ENCODE results near the gene GADD45B. TPM values are rescaled to one million over a fixed set of nuclear protein-coding genes. Genes with fewer than 3 reads are reported as not detected.

The GADD45B gene
- total RNA-seq, 1 experiment from 2014 or later = 37.9 TPM

DNA sequence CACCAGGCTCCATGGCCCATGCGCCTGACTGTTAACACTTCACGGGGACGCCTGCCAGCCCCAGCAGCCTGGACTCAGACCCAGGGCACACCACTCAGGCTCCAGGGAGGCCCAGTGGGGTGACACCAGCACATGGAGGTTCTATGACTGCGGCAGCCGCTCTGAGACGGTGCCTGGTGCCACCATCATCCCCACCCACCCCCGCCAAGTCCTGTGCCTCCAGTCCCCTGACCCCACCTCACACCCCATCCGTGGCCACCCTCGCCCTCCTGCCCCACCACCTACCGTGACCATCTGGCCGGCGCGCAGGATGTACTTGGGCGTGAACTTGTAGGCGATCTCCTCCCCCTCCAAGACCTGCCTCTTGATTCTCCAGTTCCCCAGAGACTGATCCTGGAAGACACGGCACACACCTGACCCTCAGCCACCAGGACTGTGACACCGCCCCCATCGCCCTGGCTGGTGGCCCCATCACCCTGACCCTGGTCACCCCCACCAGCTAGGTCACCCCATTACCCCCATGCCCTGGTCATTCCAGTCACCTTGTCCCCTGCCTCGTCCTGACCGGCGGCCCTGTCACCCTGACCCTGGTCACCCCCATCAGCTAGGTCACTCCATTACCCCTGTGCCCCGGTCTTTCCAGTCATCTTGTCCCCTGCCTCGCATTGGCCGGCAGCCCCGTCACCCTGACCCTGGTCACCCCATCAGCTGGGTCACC lies 43.6 kb upstream of the GADD45B start (continued):
- TF ChIP-seq RAD21 (IDR thresholded peaks at IDR 0.05; ENCODE audit: low read depth) (no peak), SRF (IDR thresholded peaks at IDR 0.05; ENCODE audit: low read depth) (no peak), SP1 (IDR thresholded peaks at IDR 0.05; ENCODE audit: low read depth) (no peak), ELF1 (IDR thresholded peaks at IDR 0.05; ENCODE audit: borderline replicate concordance, low read depth) (no peak)
- TF ChIP-seq, protein P1, sequence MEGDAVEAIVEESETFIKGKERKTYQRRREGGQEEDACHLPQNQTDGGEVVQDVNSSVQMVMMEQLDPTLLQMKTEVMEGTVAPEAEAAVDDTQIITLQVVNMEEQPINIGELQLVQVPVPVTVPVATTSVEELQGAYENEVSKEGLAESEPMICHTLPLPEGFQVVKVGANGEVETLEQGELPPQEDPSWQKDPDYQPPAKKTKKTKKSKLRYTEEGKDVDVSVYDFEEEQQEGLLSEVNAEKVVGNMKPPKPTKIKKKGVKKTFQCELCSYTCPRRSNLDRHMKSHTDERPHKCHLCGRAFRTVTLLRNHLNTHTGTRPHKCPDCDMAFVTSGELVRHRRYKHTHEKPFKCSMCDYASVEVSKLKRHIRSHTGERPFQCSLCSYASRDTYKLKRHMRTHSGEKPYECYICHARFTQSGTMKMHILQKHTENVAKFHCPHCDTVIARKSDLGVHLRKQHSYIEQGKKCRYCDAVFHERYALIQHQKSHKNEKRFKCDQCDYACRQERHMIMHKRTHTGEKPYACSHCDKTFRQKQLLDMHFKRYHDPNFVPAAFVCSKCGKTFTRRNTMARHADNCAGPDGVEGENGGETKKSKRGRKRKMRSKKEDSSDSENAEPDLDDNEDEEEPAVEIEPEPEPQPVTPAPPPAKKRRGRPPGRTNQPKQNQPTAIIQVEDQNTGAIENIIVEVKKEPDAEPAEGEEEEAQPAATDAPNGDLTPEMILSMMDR (IDR thresholded peaks at IDR 0.05 in 2 of 3, conservative IDR thresholded peaks at IDR 0.05 in 1 of 3; ENCODE audit: borderline replicate concordance in 1 of 3, insufficient read depth in 1 of 3, low read depth in 2 of 3, low read length in 2 of 3) = no peak
- TF ChIP-seq, protein P2, sequence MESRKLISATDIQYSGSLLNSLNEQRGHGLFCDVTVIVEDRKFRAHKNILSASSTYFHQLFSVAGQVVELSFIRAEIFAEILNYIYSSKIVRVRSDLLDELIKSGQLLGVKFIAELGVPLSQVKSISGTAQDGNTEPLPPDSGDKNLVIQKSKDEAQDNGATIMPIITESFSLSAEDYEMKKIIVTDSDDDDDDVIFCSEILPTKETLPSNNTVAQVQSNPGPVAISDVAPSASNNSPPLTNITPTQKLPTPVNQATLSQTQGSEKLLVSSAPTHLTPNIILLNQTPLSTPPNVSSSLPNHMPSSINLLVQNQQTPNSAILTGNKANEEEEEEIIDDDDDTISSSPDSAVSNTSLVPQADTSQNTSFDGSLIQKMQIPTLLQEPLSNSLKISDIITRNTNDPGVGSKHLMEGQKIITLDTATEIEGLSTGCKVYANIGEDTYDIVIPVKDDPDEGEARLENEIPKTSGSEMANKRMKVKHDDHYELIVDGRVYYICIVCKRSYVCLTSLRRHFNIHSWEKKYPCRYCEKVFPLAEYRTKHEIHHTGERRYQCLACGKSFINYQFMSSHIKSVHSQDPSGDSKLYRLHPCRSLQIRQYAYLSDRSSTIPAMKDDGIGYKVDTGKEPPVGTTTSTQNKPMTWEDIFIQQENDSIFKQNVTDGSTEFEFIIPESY (IDR thresholded peaks at IDR 0.05; ENCODE audit: extremely low read depth, insufficient replicate concordance, low read length) = no peak

DNA sequence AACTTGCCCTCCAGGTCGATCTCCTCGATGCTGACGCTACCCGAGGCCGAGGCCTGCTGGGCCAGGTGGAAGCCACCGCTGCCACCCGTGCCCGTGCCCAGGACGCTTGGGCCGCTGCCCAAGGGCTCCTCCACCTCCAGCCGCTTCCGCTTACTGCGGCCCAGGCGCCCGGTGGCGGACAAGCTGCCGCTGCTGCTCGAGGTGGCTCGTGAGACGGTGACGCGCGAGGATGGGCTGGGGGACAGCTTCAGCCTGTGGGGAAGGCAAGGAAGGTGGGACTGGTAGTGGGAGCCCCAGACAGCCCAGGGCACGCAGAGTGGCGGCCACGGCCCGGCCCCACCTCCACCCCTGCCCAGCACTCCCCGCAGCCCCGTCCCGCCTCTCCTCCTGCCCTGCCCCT lies 42.1 kb upstream of the GADD45B start:
- Histone ChIP-seq H3K27ac (ENCODE audit: low read depth, low read length) (no peak overlapping the region), H3K36me3 (ENCODE audit: control insufficient read depth in 1 of 2, insufficient read depth in 2 of 2, low read length in 2 of 2) (peaks cover 37 to 54% of the 10 kb centered on the region in 2 experiments), H3K27me3 (ENCODE audit: insufficient read depth, low read length) (no peaks in the 10 kb centered on the region), H3K9ac (ENCODE audit: low read length) (no peak overlapping the region), H4K20me1 (ENCODE audit: insufficient read depth) (no peaks in the 10 kb centered on the region), H2AFZ (ENCODE audit: low read depth, low read length, poor library complexity, severe bottlenecking) (no peak overlapping the region), H3K4me3 (replicated peaks in 1 of 2; ENCODE audit: low read depth in 1 of 2, low read length in 2 of 2) (no peak overlapping the region), H3K9me3 (ENCODE audit: control insufficient read depth in 1 of 2, insufficient read depth in 1 of 2, low read depth in 1 of 2, low read length in 2 of 2) (no peaks in the 10 kb centered on the region), H3K4me1 (ENCODE audit: control insufficient read depth in 1 of 2, insufficient read depth in 2 of 2, low read length in 2 of 2) (no peaks in the 10 kb centered on the region), H3K79me2 (ENCODE audit: insufficient read depth, low read length) (peaks cover 31% of the 10 kb centered on the region), H3K4me2 (ENCODE audit: low read length) (no peak overlapping the region), H3K9me2 (ENCODE audit: insufficient read depth) (no peaks in the 10 kb centered on the region)
- ChIA-PET POLR2A (no interaction called here), RAD21 (ENCODE audit: low non-redundant PET in 1 of 2, low total read pairs in 2 of 2, uncharacterized antibody in 2 of 2, unreplicated experiment in 2 of 2) (no interaction called here), CTCF (no interaction called here)
- TF ChIP-seq SRF (IDR thresholded peaks at IDR 0.05; ENCODE audit: low read depth) = no peak
- TF ChIP-seq POLR2AphosphoS5 (IDR thresholded peaks at IDR 0.05; ENCODE audit: low read depth, low read length) = no peak
- TF ChIP-seq MAX (IDR thresholded peaks at IDR 0.05) = no peak
- TF ChIP-seq FOSL1 (IDR thresholded peaks at IDR 0.05; ENCODE audit: low read depth) = no peak
- TF ChIP-seq ELF1 (IDR thresholded peaks at IDR 0.05; ENCODE audit: borderline replicate concordance, low read depth) = no peak
- no peak for TF ChIP-seq ATF3 (IDR thresholded peaks at IDR 0.05)
- TF ChIP-seq EZH2phosphoT487 (IDR thresholded peaks at IDR 0.05; ENCODE audit: borderline replicate concordance) = no peak
- no peak for TF ChIP-seq TCF7L2 (IDR thresholded peaks at IDR 0.05; ENCODE audit: borderline replicate concordance, extremely low read depth, insufficient read depth, insufficient read length)
- DNase-seq (ENCODE audit: low read depth, low spot score) (no peak), ATAC-seq (no peak)
- intact Hi-C loops (cut with micrococcal nuclease) = no loop called here
- no TSS peak for BruUV-seq (replicated peaks)

All from HCT116 (cell line).